KG1 (cell line): ENCODE data around the gene DNAH6.

Experiments
- DNase-seq: peaks from one replicate; lab custom pipeline; 2025; lab: John Stamatoyannopoulos, UW

Gene DNAH6

GRCh38 chr2:84797271-84797670, 281.0 kb downstream of the DNAH6 start:
- DNase-seq, result no peak

- DNase-seq, result no peak
These were observed 283.5 kb downstream of the DNAH6 start for GRCh38 chr2:84799772-84800171.

GRCh38 chr2:84800194-84800805, 284.0 kb downstream of the DNAH6 start:
- no peak for DNase-seq

GRCh38 chr2:84801811-84802210, 285.5 kb downstream of the DNAH6 start:
- DNase-seq, result no peak

GRCh38 chr2:84805250-84805958, 289.1 kb downstream of the DNAH6 start:
- DNase-seq, result no peak

GRCh38 chr2:84807063-84807485, 290.8 kb downstream of the DNAH6 start:
- DNase-seq, result no peak

GRCh38 chr2:84808279-84808678, 292.0 kb downstream of the DNAH6 start:
- no peak for DNase-seq

- DNase-seq, result no peak
These were observed 295.6 kb downstream of the DNAH6 start for GRCh38 chr2:84811839-84812431.

- DNase-seq, result no peak
These were observed 298.8 kb downstream of the DNAH6 start for GRCh38 chr2:84815146-84815545.

GRCh38 chr2:84816426-84817026, 300.2 kb downstream of the DNAH6 start:
- DNase-seq, result no peak

GRCh38 chr2:84817239-84817655, 300.9 kb downstream of the DNAH6 start:
- no peak for DNase-seq

- DNase-seq, result no peak
These were observed 305.5 kb downstream of the DNAH6 start for GRCh38 chr2:84821806-84822205.

- DNase-seq, result no peak
These were observed 306.9 kb downstream of the DNAH6 start for GRCh38 chr2:84823229-84823628.

- DNase-seq, result no peak
These were observed 307.5 kb downstream of the DNAH6 start for GRCh38 chr2:84823788-84824187.

- DNase-seq, result no peak
These were observed 311.8 kb downstream of the DNAH6 start for GRCh38 chr2:84827978-84828575.

- DNase-seq, result no peak
These were observed 313.4 kb downstream of the DNAH6 start for GRCh38 chr2:84829693-84830092.

- DNase-seq, result no peak
These were observed 313.8 kb downstream of the DNAH6 start for GRCh38 chr2:84830095-84830494.

GRCh38 chr2:84830758-84831500, 314.6 kb downstream of the DNAH6 start:
- DNase-seq, result no peak

GRCh38 chr2:84832772-84833461, 316.6 kb downstream of the DNAH6 start:
- DNase-seq, result no peak

- DNase-seq, result no peak
These were observed 317.3 kb downstream of the DNAH6 start for GRCh38 chr2:84833481-84834150.

- DNase-seq, result no peak
These were observed 319.9 kb downstream of the DNAH6 start for GRCh38 chr2:84836215-84836614.
